SK-N-SH (cell line): ENCODE data around the gene NOP9. TPM values are rescaled to one million over a fixed set of nuclear protein-coding genes. Genes with fewer than 3 reads are reported as not detected.

ENCODE experiments used
- CTCF ChIA-PET: fragments of 300-600, 350-600 bp; formaldehyde crosslinking; extraction: SDS; loops from one replicate; lab custom pipeline; 2021; lab: Yijun Ruan, JAX
- POLR2A ChIA-PET: fragments of 350-600 bp; sonication (Branson Sonifier 250); formaldehyde crosslinking; extraction: SDS; loops from one replicate; lab custom pipeline; 2020; ENCODE audit warnings: antibody characterized with exemption, inconsistent platforms; lab: Yijun Ruan, JAX
- DNase-seq: peaks from one replicate; pipeline ENCODE4 v3.0.0; 2012
- H2AFZ ChIP-seq: fragments of 200-600 bp; sonication (generic); 2 replicates; pipeline ENCODE4 v1.8.1; 2016; ENCODE audit warnings: antibody characterized with exemption, mild to moderate bottlenecking, low read depth
- H3F3A ChIP-seq: fragments of 200-600 bp; sonication (generic); replicated peaks from 2 replicates; pipeline ENCODE3; 2016; ENCODE audit warnings: antibody characterized with exemption, mild to moderate bottlenecking; ENCODE audit not compliant: insufficient read depth
- H3K27ac ChIP-seq, 2 experiments: fragments of 200-500 bp in 1 of 2; fragments of 200-600 bp in 1 of 2; sonication (Bioruptor generic) in 1 of 2; sonication (generic), shearing (Covaris generic) in 1 of 2; 2 replicates each; pipeline versions ENCODE4 v1.5.1 to v1.6.1; 2014 to 2016; ENCODE audit warnings: low read depth in 2 of 2, inconsistent platforms in 1 of 2, low read length in 1 of 2, mild to moderate bottlenecking in 1 of 2, mixed read lengths in 1 of 2
- H3K27me3 ChIP-seq: fragments of 200-600 bp; sonication (generic), shearing (Covaris generic); 2 replicates; pipeline ENCODE4 v1.6.1; 2016; ENCODE audit warnings: mixed run types; ENCODE audit not compliant: insufficient read depth
- H3K36me3 ChIP-seq, 2 experiments: fragments of 200-500 bp in 1 of 2; fragments of 200-600 bp in 1 of 2; sonication (Bioruptor generic) in 1 of 2; sonication (generic) in 1 of 2; replicated peaks in 1 of 2; 2 replicates each; pipeline versions ENCODE3 to v1.5.1; 2014 to 2016; ENCODE audit warnings: low read length in 1 of 2, mild to moderate bottlenecking in 1 of 2; ENCODE audit not compliant: insufficient read depth in 2 of 2, control insufficient read depth in 1 of 2
- H3K4me1 ChIP-seq, 2 experiments: fragments of 200-500 bp in 1 of 2; fragments of 200-600 bp in 1 of 2; sonication (Bioruptor generic) in 1 of 2; sonication (generic), shearing (Covaris generic) in 1 of 2; 2 replicates each; pipeline versions ENCODE4 v1.5.1 to v1.6.1; 2014 to 2016; ENCODE audit warnings: low read depth in 1 of 2, low read length in 1 of 2, mixed run types in 1 of 2; ENCODE audit not compliant: insufficient read depth in 2 of 2, control insufficient read depth in 1 of 2
- H3K4me2 ChIP-seq: fragments of 200-600 bp; sonication (generic), shearing (Covaris generic); 2 replicates; pipeline ENCODE4 v1.6.1; 2017; ENCODE audit warnings: mixed run types
- H3K4me3 ChIP-seq, 2 experiments: fragments of 200-500 bp in 1 of 2; fragments of 200-600 bp in 1 of 2; sonication (Bioruptor generic) in 1 of 2; sonication (generic), shearing (Covaris generic) in 1 of 2; 2 replicates each; pipeline versions ENCODE4 v1.5.1 to v1.8.1; 2014 to 2016; ENCODE audit warnings: low read depth in 2 of 2, inconsistent platforms in 1 of 2, low read length in 1 of 2, mild to moderate bottlenecking in 1 of 2, mixed read lengths in 1 of 2, moderate library complexity in 1 of 2
- H3K79me2 ChIP-seq: fragments of 200-600 bp; sonication (generic); 2 replicates; pipeline ENCODE4 v1.8.1; 2017; ENCODE audit warnings: mild to moderate bottlenecking; ENCODE audit not compliant: insufficient read depth
- H3K9ac ChIP-seq: fragments of 200-600 bp; sonication (generic); 2 replicates; pipeline ENCODE4 v1.6.1; 2017; ENCODE audit warnings: mixed run types
- H3K9me2 ChIP-seq: fragments of 200-600 bp; sonication (generic); 2 replicates; pipeline ENCODE4 v1.6.1; 2017; ENCODE audit warnings: mixed run types
- H3K9me3 ChIP-seq: fragments of 200-600 bp; sonication (generic); 2 replicates; pipeline ENCODE4 v1.6.1; 2017; ENCODE audit warnings: mixed run types, mild to moderate bottlenecking, moderate library complexity
- H4K20me1 ChIP-seq: fragments of 200-600 bp; sonication (generic); 2 replicates; pipeline ENCODE4 v1.6.1; 2017; ENCODE audit warnings: mild to moderate bottlenecking, mixed run types; ENCODE audit not compliant: insufficient read depth
- ELF1 ChIP-seq: IDR thresholded peaks from 2 replicates; pipeline ENCODE4 v1.4.0; 2012
- EZH2phosphoT487 ChIP-seq: fragments of 200-600 bp; sonication (generic); IDR thresholded peaks from 2 replicates; pipeline ENCODE4 v1.6.1; 2017; ENCODE audit warnings: low read depth, mixed run types, mild to moderate bottlenecking, antibody characterized with exemption, moderate library complexity, borderline replicate concordance
- FOSL2 ChIP-seq: IDR thresholded peaks from 2 replicates; pipeline ENCODE4 v1.4.0; 2012; ENCODE audit warnings: low read depth, mild to moderate bottlenecking, moderate library complexity, borderline replicate concordance
- FOXJ3 ChIP-seq: sonication (generic); formaldehyde crosslinking; IDR thresholded peaks from 2 replicates; pipeline ENCODE4 v1.5.1; 2020; ENCODE audit warnings: mild to moderate bottlenecking, missing genetic modification reagents
- GABPA ChIP-seq: IDR thresholded peaks from 2 replicates; pipeline ENCODE4 v1.4.0; 2012; ENCODE audit warnings: low read depth, mild to moderate bottlenecking
- JUND ChIP-seq: IDR thresholded peaks from 2 replicates; pipeline ENCODE4 v1.4.0; 2012
- MEF2A ChIP-seq: IDR thresholded peaks from 2 replicates; pipeline ENCODE4 v1.4.0; 2012; ENCODE audit warnings: low read depth, borderline replicate concordance
- MXI1 ChIP-seq: IDR thresholded peaks from 2 replicates; pipeline ENCODE4 v1.6.1; 2012; ENCODE audit warnings: mild to moderate bottlenecking, low read depth, low read length, improper control_type of control experiment
- NFIC ChIP-seq: IDR thresholded peaks from 2 replicates; pipeline ENCODE4 v1.4.0; 2012; ENCODE audit warnings: borderline replicate concordance
- PBX3 ChIP-seq: IDR thresholded peaks from 2 replicates; pipeline ENCODE4; 2012
- POLR2AphosphoS5 ChIP-seq: IDR thresholded peaks from 2 replicates; pipeline ENCODE4 v1.6.1; 2012; ENCODE audit warnings: low read depth, low read length
- RAD21 ChIP-seq: IDR thresholded peaks from 2 replicates; pipeline ENCODE4 v1.6.1; 2012; ENCODE audit warnings: mild to moderate bottlenecking, low read length
- RFX5 ChIP-seq: IDR thresholded peaks from 2 replicates; pipeline ENCODE4 v1.6.1; 2012; ENCODE audit warnings: mild to moderate bottlenecking, improper control_type of control experiment, low read length
- SIN3A ChIP-seq: IDR thresholded peaks from 2 replicates; pipeline ENCODE4 v1.6.1; 2012; ENCODE audit warnings: low read depth, mild to moderate bottlenecking, low read length, moderate library complexity, borderline replicate concordance
- SMC3 ChIP-seq: IDR thresholded peaks from 2 replicates; pipeline ENCODE4 v1.6.1; 2012; ENCODE audit warnings: low read depth, low read length, improper control_type of control experiment
- TAF1 ChIP-seq: IDR thresholded peaks from 2 replicates; pipeline ENCODE4 v1.6.1; 2012; ENCODE audit warnings: low read depth, mild to moderate bottlenecking, low read length, moderate library complexity, borderline replicate concordance
- USF2 ChIP-seq: fragments of 150-350 bp; IDR thresholded peaks from 2 replicates; pipeline ENCODE4 v1.6.1; 2017; ENCODE audit warnings: antibody characterized with exemption, low read length, low read depth, borderline replicate concordance
- YY1 ChIP-seq: IDR thresholded peaks from 2 replicates; pipeline ENCODE4 v1.4.0; 2012; ENCODE audit warnings: low read depth, mild to moderate bottlenecking
- WGBS: methylation state at CpG from one replicate; pipeline ENCODE4 v1.1.6; 2017; ENCODE audit warnings: low lambda C conversion rate; 5-methylcytosine and 5-hydroxymethylcytosine counted together
- polyA plus RNA-seq, 3 experiments: library from polyadenylated mRNA; depleted of rRNA; stranded (reverse); fragments of >200 nt; gene quantifications; 2 replicates each; pipeline ENCODE4 v1.2.3, GENCODE V29; 2012
- TF ChIP-seq, protein P1 (sequence below): IDR thresholded peaks from 2 replicates; pipeline ENCODE4 v1.4.0; 2012; ENCODE audit warnings: low read depth, borderline replicate concordance

NOP9 gene
- polyA plus RNA-seq, 1 of the 3 experiments (the other 2 are of a cell fraction): 11.9 TPM

GRCh38 chr14:24255438-24255837, 44.2 kb upstream of the NOP9 start (continued):
- TF ChIP-seq EZH2phosphoT487: no peak

GRCh38 chr14:24255931-24256711, 43.5 kb upstream of the NOP9 start:
- no peak overlapping the region for H3K4me2 ChIP-seq
- WGBS: 96% methylated on average over 8 of the region's 12 CpGs
- H3F3A ChIP-seq: peaks cover 5% of the 10 kb centered on the region
- peaks cover 0 to 3% of the 10 kb centered on the region in 2 experiments; a peak in 1 of 4 replicates for H3K4me1 ChIP-seq
- no peak overlapping the region for H3K9ac ChIP-seq
- no peaks in the 10 kb centered on the region for H3K9me3 ChIP-seq
- ChIA-PET POLR2A (no interaction called here), CTCF (interaction anchor here (1.0 to 4.0 kb wide), 5 partner anchors 10 to 52 kb away, joined by 3 to 15 read pairs (median 5); partner anchors contain the start of genes CIDEB and TINF2)
- H3K27ac ChIP-seq: no peak overlapping the region
- no peak overlapping the region for H2AFZ ChIP-seq
- H4K20me1 ChIP-seq: no peaks in the 10 kb centered on the region
- no peaks in the 10 kb centered on the region for H3K27me3 ChIP-seq
- no peak for DNase-seq
- H3K9me2 ChIP-seq: no peaks in the 10 kb centered on the region
- H3K79me2 ChIP-seq: no peaks in the 10 kb centered on the region
- H3K36me3 ChIP-seq: peaks cover 0 to 3% of the 10 kb centered on the region in 2 experiments
- no peak overlapping the region for H3K4me3 ChIP-seq
- TF ChIP-seq POLR2AphosphoS5 (no peak), SMC3 (no peak), NFIC (no peak), JUND (no peak), SIN3A (no peak), MEF2A (no peak), RFX5 (no peak), TAF1 (no peak), YY1 (no peak), GABPA (no peak), USF2 (no peak), FOSL2 (no peak), PBX3 (no peak), FOXJ3 (CRISPR knock-in tag) (no peak), MXI1 (no peak), RAD21 (no peak), ELF1 (no peak)
- TF ChIP-seq, protein P1, sequence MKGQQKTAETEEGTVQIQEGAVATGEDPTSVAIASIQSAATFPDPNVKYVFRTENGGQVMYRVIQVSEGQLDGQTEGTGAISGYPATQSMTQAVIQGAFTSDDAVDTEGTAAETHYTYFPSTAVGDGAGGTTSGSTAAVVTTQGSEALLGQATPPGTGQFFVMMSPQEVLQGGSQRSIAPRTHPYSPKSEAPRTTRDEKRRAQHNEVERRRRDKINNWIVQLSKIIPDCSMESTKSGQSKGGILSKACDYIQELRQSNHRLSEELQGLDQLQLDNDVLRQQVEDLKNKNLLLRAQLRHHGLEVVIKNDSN: no peak
